Gastroesophageal sphincter (tissue), 3 donors: ENCODE data around the gene TCERG1.

Experiments used
- EP300 ChIP-seq: sonication (generic); formaldehyde crosslinking; IDR thresholded peaks from one replicate; pipeline ENCODE4 v1.6.1; 2017; ENCODE audit warnings: antibody characterized with exemption, mild to moderate bottlenecking
- POLR2A ChIP-seq, 2 donors: fragments of 450-650 bp; IDR thresholded peaks; one replicate each; pipeline ENCODE4 v1.6.1; 2017; ENCODE audit warnings: antibody characterized with exemption in 2 of 2, mild to moderate bottlenecking in 2 of 2, moderate library complexity in 1 of 2
- POLR2AphosphoS5 ChIP-seq: sonication (generic); formaldehyde crosslinking; IDR thresholded peaks from one replicate; pipeline ENCODE4 v1.6.1; 2017; ENCODE audit warnings: antibody characterized with exemption
- TF ChIP-seq, protein P1 (sequence below), 4 experiments: fragments of 200-600 bp in 2 of 4; fragments of 450-650 bp in 2 of 4; sonication (generic) in 1 of 4; IDR thresholded peaks; one replicate each; pipeline ENCODE4 v1.5.1; 2017 to 2019; ENCODE audit warnings: antibody characterized with exemption in 4 of 4, mild to moderate bottlenecking in 2 of 4, moderate library complexity in 2 of 4

DNA sequence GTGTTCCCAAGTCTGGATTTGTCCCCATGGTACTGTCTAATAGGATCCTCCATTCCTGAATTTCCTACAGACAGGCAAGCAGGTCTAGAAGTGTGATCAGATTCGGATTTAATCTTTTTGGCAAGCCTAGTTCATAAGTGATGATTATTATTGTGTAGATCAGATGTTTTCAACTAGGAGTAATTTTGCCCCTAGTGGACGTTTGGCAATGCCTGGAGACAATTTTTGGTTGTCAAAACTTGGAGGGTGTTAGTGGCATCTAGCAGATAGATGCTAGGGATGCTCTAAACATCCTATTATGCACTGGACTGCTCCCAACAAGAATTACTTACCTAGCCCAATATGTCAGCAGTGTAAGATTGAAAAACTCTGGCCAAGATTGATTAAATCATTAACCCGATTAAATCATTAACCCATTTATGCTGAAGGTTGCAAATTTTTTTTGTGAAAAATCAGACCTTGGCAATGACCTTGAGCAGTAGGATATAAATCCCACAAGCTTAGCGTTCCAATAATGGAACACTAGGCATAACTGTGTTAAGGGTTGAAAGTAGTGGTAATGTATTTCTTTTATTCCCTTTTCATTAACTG lies 28.2 kb downstream of the TCERG1 start:
- TF ChIP-seq, protein P1, sequence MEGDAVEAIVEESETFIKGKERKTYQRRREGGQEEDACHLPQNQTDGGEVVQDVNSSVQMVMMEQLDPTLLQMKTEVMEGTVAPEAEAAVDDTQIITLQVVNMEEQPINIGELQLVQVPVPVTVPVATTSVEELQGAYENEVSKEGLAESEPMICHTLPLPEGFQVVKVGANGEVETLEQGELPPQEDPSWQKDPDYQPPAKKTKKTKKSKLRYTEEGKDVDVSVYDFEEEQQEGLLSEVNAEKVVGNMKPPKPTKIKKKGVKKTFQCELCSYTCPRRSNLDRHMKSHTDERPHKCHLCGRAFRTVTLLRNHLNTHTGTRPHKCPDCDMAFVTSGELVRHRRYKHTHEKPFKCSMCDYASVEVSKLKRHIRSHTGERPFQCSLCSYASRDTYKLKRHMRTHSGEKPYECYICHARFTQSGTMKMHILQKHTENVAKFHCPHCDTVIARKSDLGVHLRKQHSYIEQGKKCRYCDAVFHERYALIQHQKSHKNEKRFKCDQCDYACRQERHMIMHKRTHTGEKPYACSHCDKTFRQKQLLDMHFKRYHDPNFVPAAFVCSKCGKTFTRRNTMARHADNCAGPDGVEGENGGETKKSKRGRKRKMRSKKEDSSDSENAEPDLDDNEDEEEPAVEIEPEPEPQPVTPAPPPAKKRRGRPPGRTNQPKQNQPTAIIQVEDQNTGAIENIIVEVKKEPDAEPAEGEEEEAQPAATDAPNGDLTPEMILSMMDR (IDR thresholded peaks at IDR 0.05): no peak
- no peak for TF ChIP-seq POLR2A (IDR thresholded peaks at IDR 0.05)
- TF ChIP-seq POLR2AphosphoS5: no peak
- no peak for TF ChIP-seq EP300
